Occipital lobe (tissue), 2 donors: ENCODE data around the gene NXPH2. TPM values are rescaled to one million over a fixed set of nuclear protein-coding genes. Genes with fewer than 3 reads are reported as not detected.
"Not testable (repeated sequence)": the region's sequence is repeated elsewhere in the genome, so short reads cannot be mapped to it uniquely, and the experiment has no call there.

Experiments used
- DNase-seq: peaks from one replicate; lab custom pipeline; 2025; lab: John Stamatoyannopoulos, UW
- total RNA-seq: library from RNA; depleted of rRNA; stranded (reverse); fragments of >200 nt; gene quantifications from one replicate; pipeline ENCODE4 v1.2.3, GENCODE V29; 2014

Gene NXPH2
- total RNA-seq, 1 donor from 2014 or later = 30.4 TPM

DNA sequence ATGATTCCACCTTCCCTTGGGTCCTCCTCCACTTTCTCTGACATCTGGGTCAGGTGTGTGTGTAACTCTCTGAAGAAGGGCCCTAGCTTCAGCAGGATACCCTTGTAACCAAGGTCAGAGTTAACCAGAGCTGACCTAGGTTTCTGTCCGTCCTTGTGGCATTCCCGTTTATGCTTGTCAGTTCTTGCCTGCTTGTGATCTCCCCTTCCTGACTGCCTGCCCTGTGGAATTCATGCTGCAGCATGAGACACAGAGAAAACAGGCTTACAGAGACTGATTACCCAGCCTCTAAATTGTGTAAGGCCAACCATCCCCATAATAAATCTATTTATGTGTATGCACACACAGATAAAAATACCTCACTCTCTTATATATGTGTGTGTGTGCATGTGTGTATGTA lies 22.8 kb downstream of the NXPH2 start:
- no peak for DNase-seq

DNA sequence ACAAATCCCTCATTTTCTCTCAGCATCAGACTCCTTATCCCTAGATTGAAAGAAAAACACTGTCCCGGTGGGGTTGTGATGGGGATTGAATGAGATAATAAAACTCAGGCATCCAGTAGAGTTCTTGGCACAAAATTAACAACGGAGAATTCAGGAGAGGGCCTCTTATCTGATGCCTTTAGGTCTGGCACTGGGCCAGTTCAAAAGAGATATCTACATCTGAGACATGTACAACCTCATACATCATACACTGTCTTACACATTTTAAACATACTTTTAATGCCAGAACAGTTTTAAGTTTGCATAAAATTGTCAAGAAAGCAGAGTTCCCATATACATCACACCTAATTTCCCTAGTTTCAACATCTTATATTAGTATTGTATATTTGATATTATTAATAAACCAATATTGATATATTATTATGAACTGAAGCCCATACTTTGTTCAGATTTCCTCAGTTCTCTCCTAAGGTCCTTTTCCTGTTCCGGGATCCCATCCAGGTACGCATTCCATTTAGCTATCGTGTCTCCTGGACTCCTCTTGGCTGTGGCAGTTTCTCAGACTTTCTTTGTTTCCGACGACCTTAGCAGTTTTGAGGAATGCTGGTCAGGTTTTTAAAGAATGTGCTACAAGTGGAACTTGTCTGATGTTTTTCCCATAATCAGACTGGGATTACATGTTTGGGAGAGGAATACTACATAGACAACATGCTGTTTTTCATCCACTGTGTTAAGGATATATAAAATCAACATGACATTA lies 27.8 kb downstream of the NXPH2 start:
- no peak for DNase-seq

DNA sequence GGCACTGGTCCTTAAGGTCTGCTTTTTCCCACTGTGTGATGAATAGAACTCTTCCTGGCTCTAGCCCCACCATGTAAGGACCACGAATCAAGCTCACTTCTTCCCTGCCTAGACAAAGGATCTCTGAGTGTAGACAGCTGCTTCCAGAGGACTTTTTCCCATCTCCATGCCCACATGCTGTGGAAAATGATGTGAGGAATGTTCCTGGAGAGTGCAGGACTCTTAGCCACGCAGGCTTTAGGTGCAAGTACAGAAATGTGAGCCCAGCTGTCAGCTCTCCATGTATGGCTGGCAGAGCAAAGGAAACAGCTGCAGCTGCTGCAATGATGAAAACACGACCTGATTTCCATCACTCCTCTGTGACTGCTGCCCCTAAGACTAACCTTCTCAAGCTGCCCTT lies 35.5 kb downstream of the NXPH2 start:
- DNase-seq = no peak

DNA sequence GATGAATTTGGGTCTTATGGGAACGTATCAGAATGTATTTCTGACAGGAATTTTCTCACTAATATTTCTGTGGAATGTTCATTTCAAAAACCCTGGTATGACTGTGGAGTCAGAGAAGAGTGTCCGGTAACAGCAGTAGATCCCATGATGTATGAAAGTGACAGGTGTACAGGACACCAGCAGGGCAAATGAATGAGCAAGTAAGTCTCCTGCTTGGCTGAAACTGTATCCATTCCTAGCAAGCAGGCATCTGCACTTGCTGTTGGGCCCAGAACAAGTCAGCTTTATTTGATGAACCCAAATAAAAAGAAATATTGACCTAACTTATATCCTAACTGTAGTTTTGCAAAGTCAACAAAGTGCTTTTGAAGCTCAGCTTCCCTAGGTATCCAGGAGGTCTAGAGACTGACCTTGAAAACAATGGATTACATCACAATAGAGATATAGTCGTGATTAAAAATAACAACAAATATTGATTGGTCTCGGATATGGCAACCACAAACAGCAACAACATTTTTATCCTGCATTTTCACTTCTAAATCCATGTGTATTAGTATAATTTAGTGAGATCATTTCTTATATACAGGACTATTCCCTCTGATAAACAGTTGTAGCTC lies 37.6 kb downstream of the NXPH2 start:
- no peak for DNase-seq

DNA sequence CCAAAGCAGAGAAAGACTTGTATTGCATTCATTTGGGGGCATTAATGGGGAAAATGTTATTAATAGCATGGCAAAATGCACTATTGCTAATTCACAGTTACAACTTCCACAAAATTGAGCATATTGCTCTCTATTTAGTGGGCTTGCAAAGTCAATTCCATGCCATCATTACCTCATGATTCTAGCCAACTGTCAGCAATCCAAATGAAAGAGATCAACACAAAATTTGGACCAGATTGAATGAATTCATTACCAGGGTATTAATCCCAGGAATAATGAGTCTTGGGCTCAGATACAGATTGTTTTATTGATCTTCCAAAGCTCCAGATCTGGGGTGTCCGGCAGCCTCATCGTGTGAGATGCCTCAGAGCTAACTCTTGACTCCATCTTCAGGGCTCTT lies 38.3 kb downstream of the NXPH2 start:
- DNase-seq = no peak

DNA sequence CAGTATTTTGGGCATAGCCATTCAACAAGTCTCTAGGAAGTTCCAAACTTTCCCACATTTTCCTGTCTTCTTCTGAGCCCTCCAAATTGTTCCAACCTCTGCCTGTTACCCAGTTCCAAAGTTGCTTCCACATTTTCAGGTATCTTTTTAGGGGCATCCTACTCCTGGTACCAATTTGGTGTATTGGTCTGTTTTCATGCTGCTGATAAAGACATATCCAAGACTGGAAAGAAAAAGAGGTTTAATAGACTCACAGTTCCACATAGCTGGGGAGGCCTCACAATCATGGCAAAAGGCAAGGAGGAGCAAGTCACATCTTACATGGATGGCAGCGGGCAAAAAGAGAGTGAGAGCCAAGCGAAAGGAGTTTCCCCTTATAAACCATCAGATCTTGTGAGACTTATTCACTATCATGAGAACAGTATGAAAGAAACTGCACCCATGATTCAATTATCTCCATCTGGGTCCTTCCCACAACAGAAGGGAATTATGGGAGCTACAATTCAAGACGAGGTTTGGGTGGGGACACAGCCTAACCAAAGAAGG lies 43.1 kb downstream of the NXPH2 start:
- DNase-seq = not testable (repeated sequence)

DNA sequence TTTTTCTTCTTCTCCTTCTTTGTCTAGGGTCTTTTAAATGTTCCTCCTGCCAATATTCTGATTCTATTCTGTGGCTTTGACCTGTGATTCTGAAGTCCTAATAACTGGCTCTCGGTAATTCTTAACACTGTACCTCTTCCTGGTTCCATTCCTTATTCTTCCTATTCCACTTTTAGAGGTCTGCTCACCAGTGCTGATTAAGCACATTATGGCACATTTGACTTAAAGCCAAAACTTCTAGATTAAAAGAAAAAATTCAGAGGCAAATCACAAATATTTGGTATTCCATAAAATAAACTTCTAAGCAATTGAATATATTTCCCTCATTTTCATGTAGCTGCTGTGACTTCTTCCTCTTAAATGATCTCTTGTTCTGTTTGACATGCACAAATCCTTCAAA lies 47.5 kb downstream of the NXPH2 start:
- no peak for DNase-seq

DNA sequence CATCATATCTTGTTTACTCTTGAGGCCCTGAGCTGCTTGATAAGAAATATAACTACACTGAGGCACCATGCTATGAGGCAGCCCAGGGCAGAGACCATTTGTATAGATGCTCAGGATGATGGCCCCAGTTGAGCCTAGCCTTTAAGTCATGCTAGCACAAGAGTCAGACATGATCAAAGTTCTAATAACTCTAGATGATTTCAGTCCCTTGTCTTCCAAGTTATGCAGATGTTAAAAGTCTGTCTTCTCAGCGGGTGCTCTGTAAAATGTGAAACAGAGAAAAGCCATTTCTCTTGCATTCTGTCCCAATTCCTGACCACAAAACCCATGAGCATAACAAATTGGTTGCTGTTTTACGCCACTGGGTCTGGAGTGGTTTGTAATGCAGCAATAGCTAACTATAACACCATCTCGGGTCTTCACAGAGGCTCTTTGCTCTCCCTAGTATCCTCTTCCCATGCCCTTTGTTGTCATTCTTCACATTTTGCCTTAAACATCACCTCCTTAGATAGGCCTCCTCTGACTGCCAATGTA lies 49.6 kb downstream of the NXPH2 start:
- no peak for DNase-seq

DNA sequence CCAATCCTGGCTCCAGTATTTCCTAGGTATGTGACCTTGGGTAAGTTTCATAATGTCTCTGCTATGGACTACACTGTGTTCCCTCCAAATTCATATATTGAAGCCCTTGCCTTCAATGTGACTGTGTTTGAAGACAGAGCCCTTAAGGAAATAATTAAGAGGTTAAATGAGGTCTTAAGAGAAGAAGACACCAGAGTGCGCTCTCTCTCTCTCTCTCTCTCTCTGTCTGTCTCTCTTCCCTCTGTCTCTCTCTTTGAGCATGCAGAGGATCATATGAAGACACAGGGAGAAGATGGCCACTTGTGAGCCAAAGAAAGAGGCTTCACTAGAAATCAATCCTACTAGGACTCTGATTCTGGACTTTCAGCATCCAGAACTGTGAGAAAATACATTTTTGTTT lies 52.2 kb downstream of the NXPH2 start:
- DNase-seq = no peak

DNA sequence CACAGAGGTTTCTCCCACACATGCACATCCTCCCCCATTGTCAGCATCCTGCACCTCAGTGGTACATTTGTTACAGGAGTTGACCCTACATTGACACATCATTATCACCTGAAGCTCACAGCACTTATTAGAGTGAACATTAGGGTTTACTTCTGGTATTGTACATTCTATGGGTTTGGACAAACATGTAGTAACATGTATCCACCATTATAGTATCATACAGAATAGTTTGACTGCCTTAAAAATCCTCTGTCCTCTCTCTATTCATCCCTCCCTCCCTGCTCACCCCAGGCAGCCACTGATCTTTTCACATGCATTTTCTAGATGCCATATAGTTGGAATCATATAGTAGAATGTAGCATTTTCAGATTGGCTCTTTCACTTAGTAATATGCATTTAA lies 53.5 kb downstream of the NXPH2 start:
- DNase-seq = no peak

DNA sequence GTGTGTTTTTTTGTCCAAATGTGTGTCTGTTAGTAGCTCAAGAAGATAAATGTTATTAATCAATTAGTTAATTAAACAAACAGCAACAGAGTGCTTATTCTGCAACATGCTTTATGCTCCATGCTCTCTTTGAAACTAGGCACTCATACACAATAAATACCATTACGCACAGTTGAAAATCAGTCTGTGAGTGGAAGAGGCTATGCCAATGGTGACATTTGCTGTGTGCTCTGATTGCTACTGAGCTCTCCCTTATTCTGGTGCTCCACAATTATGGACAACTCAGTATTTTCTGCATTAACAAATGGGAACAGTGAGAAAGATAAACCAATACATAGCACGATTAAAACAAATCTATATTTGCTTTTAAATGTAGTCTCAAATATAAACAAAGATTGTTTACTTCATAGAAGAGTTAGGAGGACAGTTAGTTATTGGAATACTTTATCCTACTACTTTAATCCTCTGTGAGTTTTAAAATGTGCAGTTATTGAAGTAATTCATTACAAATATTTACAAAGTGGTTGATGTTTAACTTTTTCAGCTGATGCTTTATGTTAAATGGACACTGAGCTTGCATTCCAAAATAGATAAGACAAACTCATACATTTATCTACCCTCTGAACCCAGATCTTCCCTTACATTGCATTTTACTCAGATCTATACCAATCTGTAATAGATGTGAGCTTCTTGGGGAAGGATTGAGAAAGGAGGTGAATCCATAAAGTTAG lies 55.3 kb downstream of the NXPH2 start:
- DNase-seq = no peak

DNA sequence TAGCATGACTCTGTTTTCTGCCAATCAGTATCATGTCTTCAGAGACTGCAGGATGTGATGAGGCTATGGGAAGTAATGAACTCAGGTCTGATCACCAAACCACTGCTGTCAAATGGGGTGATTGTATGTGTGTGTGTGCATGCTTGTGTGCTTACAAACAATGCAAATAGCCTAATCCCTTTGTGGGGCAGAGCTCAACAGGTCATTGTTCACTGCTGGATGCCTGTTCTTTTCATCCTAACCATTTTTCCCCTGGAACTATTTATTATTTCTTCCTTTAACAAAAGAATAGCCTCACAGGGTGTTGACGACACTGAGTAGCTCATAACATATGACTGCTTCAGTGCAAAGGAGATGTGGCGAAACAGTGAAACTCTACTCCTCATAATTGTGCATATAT lies 55.9 kb downstream of the NXPH2 start:
- no peak for DNase-seq

DNA sequence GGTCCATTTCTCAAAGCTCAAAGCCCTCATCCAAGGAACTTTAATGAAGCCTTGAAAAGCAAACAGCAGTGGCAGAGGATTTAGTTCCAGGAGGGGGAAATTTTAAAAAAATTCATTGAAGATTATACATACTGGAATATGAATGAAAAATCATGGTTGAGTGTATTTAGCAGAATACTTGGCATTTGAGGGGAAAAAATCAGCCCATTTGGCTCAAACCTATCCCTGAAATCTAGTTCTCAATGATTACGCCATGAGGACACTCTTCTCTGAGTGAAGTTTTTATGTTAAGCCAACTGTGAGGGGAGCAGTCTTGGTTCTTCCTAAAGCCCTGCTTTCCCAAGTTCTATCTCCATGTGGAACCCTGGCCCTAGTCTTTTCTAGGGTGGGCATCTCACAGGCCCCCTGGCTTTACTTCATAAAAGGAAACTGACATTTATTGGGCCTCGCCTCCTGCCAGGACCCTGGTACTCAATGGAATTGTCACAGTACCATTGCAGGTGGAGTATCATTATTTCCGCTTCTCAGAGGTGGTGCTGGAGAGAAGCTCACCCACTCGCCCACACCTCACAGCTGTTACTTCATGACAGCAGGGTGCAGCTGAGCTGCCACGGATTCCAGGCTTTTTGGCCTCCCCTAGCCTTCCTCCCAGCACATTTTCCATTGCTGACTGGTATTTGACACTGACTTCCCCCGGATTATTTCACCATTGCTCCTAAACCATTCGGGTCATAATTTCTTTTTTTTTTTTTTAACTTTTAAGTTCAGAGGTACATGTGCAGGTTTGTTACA lies 56.8 kb downstream of the NXPH2 start:
- DNase-seq = no peak

DNA sequence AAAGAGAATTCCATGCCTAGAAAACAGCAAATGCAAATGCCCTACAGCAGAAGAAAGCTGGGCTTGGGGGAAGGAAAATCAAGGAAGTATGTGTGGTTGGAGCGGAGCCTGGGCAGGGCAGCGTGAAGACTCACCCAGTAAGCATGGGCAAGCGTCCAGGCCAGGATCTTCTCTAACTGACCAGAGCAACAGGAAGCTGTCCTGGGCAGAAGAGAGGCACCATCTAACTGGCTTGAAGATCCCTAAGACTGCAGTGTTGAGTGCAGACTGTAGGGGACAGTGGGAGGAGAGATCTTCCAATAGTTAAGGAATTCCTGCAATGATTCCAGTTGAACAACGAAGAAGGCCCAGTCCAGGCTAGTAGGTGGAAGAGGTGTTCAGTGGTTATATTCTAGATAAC lies 57.9 kb downstream of the NXPH2 start:
- no peak for DNase-seq

DNA sequence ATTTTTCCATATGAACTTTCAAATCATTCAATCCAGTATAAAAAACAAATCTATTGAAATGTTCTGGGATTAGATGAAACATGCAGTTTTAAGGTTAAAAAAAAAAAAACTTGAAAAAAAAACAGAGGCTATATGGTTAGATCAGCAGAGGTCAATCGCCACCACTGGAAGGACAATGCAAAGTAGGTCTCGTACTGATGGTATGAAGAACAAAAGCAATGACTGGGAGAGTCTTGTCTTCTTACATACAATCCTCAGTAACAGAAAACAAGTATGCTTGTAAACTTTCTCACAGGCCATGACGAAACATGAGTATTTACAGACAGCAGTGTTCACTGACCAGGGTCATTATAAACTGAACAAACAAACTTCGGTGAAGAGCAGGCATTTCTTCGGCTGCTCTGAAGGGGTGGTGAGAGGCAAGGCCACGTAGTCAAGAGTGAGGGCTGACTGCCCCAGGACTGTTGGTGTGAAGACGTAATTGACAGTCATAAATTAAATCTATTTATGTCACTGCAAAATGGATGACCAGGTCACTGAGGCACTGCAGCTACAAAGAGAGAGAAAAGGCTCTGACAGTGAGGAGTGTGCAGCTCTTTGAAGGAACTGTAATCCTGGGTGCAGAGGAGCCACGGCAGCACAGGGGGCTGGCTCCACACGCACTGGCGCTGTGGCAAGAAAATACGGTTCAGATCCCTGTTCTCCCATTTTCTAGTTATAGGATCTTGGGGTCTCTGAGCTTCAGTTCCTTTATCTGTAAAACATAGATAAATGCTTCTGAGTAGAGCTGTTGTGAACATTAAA lies 60.0 kb downstream of the NXPH2 start:
- no peak for DNase-seq

DNA sequence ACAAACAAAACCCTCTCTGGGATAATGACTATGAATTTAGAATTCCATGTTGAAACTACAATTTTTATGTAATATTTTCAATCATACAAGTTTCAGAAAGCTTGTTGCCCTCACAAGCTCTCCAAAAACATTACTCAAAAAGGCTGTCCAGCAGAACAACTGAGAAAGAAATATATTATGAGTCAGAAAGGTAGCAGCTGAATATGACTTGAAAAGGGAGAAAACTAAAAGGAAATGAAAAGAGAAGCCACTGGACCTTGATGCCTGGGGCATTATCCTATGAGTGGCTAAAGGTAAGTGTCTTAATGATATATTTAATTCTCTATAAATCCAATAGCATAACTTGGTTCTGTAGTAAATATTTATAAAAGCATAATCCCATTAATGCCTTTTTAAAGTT lies 61.8 kb downstream of the NXPH2 start:
- DNase-seq = no peak

DNA sequence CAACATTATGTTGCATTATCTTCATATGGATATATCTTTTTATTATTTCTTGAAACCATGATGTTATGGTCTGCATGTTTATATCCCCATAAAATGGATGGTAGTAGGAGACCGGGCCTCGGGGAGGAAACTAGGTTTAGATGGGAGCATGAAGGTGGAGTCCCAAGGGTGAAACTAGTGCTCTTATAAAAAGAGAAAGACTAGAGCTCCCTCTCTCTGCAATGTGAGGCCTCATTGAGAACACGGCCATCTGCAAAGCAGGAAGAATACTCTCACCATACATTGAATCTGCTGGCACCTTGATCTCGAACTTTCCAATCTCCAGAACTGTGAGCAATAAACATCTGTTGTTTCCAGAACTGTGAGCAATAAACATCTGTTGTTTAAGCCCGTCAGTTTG lies 64.0 kb downstream of the NXPH2 start:
- DNase-seq = no peak

DNA sequence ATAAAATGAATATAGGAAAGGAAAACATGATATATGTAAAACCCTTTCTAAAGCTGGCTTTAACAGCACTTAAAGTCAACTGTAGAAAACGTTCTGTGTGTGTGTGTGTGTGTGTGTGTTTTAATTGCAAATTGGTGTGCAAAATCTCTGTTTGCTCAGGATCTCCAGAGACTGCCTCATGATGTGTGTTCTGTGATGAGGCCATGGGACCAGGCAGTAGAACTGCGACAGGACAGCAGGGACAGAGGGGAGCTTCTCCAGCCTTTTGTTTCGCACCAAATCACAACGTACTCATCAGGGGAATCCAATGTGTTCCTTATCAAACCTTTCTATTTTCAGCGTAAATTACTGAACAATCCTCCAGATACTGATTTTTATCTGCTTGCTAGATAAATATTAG lies 66.7 kb downstream of the NXPH2 start:
- no peak for DNase-seq

DNA sequence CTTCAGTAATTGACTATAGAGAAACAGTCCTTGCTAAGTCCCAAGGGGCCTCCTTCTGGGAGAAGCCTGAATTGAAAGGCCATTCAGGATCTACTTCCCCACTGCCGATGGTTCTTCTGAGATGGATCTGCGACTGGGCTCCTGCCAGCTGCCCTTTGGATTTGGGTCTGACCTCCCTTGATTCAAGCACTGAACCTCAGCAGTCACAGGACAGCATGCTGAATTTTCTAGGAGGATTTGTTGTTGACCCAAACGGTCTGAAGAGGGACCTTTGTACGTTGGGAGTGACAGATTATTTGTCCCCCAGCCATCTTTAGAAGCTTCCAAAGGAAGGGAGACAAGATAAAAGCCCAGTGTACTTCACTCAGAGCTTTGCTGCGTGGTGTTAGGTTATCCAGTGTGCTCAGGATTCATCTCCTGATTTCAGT lies 67.1 kb downstream of the NXPH2 start:
- no peak for DNase-seq

DNA sequence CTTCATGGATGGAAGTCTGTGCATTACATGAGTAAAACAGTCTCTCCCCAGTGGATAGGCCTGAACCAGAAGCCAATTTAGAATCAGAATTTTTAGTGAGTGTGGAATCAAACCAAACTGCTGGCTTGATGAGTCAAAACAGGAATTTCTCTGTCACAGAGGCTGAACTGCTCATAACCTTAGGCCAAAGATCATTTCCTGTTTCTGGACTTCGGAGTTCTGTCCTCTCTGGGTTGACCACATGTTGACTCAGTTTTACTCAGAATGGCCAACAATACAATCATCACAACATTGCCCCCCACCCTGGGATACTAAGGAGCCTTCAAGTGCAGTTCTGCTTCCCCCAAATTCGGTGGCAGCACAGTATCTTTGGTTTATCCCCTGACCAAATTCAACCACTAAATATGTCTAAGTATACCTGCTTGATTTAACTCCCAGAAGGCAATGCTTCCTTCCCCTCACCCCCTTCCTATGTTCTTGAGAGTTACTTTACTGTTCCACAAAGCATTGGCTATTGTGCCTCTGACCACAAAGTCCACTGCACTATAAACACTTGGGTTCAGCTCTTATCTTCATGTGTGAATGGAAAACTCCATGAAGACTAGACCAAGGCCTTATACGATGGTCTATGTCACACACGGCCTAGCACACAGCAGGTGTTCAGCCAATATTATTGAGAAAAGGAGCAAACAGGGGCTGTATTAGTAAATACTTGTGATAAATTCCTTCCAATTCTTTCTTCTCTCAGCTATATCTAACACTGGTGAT lies 67.8 kb downstream of the NXPH2 start:
- no peak for DNase-seq
